ENCODE data around the gene ANKRD16.
"Not testable (repeated sequence)": the region's sequence is repeated elsewhere in the genome, so short reads cannot be mapped to it uniquely, and the experiment has no call there.

Gene ANKRD16

DNA sequence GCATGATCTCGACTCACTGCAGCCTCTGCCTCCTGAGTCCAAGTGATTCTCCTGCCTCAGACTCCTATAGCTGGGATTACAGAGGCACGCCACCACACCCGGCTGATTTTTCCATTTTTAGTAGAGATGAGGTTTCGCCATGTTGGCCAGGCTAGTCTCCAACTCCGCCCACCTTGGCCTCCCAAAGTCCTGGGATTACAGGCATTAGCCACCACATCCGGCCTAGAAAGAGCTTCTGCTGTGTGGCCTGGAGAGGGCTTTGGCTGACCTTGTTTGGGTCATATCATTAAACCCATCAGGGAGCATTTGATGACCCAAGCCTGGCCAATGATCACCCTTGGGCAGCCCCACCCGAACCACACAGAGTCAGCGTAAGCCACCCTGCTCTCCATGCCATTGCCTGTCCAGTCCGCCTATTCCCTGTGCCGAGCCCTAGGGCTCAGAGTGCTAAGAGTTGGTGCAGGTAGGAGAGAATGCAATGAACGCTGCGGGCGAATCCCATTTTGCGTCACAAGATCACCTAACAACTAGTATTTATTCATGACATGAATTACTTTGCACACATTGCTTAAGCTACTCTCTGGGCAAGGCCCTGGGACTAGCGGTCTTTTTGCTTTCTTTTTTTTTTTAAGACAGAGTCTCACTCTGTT is 54.1 kb downstream of the ANKRD16 start:
- no peak for DNase-seq (ENCODE audit: low read depth)

DNA sequence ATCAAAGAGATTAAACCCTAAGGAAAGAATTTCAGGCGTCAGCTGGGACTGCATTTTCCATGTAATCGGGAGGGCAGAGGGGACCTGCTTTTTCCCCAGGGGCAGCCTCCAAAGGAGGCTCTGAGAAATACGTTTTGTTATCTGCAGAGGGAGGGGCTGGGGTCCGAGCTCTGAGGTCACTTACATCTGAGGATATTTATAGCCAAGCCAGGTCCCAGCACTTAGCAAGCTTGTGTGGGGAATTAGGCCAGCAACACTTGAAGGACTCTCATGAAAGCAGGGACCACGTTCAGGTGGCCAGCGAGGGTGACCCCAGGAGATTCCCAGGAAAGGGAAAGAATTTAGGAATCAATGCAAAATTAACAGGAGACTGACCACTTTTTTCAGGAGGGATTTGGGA is 55.9 kb downstream of the ANKRD16 start:
- DNase-seq (ENCODE audit: low read depth): no peak

DNA sequence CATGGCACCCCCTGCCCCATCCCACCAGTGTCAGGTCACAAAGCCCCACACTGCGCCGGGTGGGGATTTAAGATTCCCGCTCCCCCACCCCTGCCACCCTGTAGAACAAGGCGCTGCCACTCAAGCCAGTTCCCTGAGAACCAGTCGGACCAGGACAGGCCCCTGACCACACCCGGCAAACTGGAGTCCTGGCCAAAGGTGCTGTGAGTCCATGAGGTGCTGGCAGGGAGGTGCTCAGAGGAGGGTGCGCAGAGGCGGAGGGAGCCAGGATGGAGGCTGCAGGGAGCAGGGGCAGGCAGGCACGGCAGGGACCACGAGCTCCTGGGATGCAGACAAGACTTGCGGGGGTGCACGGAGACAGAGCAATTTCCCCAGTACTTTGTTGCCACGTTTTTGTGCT is 56.7 kb downstream of the ANKRD16 start:
- no peak for DNase-seq (ENCODE audit: low read depth)

DNA sequence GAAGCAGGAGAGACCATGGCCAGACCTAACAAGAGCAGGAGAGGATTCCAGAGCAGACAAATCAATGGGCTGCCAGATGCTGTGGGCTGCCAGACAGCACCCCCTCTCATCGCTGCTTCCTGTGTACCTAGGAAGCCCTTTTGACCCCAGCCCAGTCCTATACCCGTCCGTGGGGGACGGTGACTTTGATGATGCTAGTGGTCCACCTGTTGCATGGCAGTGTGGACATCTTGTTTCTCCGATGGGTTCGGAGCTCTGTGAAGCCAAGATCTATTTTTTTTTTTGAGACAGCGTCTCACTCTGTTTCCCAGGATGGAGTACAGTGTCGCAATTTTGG is 58.3 kb downstream of the ANKRD16 start:
- no peak for DNase-seq (ENCODE audit: low read depth)

DNA sequence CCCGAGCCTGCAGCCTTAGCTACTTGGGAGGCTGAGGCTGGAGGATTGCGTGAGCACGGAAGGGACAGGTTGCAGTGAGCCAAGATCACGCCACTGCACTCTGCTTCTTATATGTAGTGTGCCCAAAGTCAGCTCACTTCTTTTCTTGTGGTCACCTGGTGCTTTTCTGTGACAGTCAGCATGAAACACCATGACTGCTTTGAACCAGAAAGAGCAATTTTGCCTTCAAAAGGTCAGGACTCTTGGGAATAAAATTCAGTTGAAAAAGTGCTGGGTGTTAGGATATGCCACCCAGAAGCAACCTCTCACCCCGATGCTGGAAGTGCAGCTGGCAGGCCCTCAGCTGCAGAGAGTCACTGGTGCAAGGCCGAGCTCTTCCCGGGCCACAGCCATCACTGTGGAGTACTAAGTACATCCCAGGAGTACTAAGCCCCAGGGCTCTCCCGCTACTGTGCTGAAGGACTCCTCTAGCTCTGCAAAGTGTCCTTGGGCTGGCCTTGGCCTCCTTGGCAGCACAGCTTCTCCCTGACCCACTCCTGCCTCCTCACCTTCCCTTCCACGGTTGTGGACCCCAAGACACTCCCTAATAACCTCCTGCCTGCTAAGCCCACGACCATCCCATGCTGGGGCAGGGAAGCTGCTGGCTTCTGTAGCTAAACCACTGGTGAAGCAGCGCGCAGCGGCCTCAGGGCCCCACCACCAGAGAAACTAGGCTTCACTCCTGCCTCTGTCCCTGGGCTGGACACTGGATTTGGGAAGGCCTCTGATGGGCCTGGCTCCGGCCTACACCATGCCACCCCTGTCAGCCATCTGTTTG is 58.9 kb downstream of the ANKRD16 start:
- DNase-seq (ENCODE audit: low read depth): no peak

DNA sequence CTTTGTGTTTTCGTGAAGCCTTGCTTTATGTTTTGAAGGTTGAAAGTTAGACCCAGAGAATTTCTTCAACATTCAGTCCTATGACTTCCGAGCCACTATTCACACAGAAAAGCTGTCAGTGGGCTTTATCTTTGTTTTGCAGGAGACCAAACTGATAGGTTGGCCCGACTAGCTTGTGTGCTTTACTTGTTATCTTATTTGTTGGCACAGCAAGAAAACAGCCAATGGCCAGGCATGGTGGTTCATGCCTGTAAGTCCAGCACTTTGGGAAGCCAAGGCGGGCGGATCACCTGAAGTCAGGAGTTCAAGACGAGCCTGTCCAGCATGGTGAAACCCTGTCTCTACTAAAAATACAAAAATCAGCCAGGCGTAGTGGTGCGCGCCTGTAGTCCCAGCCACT is 60.4 kb downstream of the ANKRD16 start:
- DNase-seq (ENCODE audit: low read depth): no peak

DNA sequence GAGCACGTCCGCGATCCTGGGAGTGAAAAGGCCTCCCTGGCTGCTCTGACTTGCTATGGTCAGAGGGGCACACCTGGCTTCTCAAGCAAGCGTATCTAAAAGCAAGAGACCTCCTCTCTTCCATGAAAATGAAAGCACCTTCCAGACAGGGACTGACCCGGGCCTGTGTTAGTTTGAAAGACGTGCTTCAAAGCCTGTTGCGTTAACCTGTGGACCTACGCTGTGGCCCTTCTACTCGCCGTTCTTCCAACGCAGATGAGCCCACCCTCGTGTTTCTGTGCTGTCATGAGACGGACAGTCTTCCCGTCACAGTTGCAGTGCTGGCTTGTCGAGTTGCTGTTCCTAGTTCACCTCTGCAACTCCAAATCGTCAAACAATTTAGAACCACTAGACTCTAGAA is 61.0 kb downstream of the ANKRD16 start:
- no peak for DNase-seq (ENCODE audit: low read depth)

DNA sequence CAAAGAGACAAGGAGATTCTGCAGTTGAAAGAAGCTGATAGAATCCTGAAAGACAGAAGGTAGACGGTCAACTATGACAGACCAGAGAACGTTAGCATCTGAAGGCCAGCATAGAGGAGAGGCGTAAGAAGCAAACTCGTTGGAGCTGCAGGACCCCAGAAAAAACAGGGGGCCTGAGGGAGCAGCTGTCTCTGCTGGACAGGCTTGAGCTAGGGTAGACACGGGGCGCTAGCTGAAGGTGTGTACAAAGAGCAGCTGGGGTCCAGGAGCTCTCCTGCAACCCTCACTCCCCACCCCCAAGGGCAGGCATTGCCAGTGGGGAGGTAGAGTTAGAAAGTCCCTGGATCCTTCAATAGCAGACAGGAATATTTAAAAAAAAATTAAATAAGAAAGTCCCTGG is 61.9 kb downstream of the ANKRD16 start:
- no peak for DNase-seq (ENCODE audit: low read depth)

DNA sequence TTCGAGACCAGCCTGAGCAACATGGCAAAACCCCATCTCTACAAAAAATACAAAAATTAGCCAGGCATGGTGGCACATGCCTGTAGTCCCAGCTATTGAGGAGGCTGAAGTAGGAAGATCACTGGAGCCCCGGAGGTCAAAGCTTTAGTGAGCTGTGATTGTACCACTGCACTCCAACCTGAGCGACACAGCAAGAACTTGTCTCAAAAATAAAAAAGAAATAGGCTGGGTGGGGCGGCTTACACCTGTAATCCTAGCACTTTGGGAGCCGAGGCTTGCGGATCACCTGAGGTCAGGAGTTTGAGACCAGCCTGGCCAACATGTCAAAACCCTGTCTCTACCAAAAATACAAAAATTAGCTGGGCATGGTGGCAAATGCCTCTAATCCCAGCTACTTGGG is 63.2 kb downstream of the ANKRD16 start:
- not testable (repeated sequence) for DNase-seq (ENCODE audit: low read depth)

DNA sequence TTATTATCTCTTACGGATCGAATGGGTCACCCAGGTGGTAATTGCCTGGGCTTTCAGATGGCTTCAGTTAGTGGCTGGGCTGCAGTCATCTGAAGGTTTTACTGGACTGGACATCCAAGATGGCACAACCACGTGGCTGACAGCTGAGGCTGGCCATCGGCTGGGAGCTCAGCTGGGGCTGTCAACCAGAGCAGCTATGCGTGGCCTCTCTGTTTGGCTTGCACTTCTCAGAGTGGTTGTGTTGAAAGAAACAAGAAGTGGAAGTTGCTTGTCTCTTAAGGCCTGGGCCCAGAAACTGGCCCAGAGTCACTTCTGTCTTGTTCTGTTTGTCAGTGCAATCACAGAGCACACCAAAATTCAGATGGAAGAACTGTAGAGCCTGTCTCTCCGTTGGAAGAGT is 70.8 kb downstream of the ANKRD16 start:
- DNase-seq (ENCODE audit: low read depth): no peak

DNA sequence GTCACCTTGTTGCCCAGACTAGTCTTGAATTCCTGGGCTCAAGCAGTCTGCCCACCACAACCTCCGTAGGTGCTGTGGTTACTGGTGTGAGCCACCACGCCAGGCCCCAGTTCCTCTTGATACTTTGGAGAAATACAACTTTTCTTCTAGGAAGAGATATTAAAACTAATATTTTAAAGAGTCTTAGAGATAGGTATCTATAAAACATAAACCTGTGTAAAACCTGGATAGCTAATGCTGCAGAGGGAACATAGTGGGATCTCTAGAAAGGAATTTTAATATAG is 71.7 kb downstream of the ANKRD16 start:
- no peak for DNase-seq (ENCODE audit: low read depth)

DNA sequence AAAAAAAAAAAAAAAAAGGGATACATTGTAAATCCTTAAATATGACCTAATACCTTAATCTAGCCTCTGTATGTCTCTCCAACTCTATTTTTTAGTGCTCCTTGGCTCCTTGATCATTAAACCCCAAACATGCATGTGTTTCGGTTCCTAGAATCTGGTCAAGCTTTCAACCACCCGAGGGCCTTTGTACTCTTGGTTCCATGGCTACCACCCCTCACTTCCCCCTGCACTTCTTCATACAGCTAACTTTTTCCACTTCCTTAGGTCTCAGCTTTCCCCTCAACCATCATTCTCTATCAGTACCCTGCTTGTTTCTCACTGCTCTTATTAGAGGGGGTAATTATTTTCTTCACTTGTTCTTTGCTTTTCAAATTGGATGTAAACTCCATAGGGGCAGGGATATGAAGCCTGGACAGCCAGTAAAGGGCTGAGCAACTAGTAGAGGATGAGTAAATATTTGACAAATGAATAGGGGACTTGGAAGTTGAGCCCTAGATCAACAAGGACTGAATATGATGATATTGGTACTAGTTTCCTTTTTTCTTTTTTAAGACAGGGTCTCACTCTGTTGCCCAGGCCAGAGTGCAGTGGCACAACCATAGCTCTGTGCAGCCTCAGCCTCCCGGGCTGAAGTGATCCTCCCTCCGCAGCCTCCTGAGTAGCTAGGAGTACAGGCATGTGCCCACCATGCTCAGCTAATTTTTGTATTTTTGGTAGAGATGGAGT is 72.2 kb downstream of the ANKRD16 start:
- no peak for DNase-seq (ENCODE audit: low read depth)

DNA sequence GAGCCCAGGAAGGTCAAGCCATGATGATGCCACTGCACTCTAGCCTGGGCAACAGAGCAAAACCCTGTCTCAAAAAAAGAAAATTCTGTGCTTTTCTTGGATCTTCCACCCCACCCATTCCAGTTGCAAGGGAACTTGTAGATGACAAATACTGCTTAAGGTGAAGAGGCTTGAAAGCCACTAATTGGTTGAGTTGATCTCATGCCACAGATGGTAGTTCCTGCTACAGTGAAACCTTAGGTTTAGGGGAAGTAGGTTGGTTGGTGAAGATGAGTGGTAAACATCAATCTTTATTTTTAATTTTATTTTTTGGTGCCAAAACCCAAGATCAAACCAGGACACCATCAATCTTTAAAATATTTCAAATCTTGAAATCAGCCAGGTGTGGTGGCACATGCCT is 73.5 kb downstream of the ANKRD16 start:
- DNase-seq (ENCODE audit: low read depth): no peak

DNA sequence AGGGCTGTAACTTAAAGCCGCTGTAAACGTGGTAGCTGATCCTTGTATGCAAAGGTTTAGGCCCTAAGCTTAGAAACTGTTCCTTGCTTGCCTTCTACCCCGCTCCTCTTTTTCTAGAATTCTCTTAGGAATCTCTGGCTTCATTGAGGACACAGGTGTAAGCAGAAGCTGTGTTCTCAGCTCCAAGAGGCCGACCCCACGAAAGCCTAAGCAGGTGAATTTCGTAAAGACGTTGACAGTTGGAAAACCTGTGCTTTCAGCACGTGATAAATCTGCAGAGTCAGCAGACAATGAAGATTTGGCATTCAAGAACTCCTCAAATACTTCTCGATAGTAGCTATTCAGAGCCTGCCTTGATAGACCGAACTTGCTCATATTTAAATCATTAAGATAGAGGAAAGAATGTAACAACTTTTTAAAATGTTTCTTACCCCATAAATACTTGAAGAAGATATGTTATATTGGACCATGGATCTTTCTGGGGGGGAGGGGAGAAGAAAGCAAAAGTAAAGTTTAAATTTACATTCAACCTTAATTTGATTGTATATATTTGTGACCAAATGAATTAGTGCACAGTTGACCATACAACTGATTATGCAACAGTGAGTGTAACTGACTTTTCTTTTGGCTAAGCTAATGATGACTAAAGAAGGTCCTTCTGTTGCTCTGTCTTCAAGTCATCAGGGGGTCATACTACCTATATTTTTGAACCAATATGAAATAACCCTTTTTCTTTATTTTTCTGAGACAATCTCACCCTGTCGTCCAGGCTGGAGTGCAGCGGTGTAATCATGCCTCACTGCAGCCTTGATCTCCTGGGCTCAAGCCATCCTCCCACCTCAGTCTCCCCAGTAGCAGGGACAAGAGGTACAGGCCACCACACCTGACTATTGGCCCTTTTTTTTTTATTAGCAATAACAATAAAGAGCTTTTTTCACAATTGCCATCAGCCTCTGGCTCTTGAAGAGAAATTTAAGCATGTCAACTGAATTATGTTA is 75.3 kb downstream of the ANKRD16 start:
- no peak for DNase-seq (ENCODE audit: low read depth)

DNA sequence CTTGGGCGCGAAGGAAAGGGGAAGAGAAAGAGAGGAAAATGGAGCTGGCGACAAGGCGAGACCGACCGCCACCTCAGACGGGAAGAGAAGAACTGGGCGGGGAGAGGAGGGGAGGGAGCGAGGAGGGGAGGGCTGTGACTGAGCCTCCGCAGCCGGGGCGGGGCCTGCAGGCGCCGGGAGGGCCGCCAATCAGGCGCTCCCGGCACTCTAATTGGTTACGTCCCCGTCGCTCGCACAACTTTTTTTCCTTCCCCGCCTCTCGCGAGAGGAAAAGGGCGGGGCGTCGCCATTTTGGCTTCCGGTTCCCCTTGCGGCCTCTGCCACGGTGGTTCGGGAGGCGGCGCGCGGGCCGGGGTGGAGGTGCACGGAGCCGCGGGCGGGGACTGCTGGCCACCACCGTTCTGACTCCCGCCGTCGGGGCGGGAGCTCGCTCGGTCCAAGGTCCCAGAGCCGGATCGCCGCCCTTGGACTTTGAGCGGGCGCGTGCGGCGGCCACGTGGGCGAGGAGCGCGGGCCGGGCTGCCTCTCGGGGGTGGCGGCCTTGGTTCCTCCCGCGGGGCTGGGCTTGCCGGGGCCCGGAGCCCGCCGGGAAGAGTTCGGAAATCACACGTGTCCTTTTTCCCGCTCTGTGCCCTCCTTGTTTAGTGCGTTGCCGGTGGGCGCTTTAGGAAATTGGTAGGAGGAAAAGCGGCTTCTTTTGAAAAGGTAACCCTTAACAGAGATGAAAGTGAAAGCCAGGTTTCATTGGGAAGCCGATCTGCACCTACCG is 76.2 kb downstream of the ANKRD16 start, which contains the start of gene GDI2:
TSS of gene GDI2 (minus strand) at position 94 of the 769 bp plus-strand sequence. CDS start 176 bp downstream, outside the sequence.
- peak; percentile 94 for DNase-seq (ENCODE audit: low read depth)

DNA sequence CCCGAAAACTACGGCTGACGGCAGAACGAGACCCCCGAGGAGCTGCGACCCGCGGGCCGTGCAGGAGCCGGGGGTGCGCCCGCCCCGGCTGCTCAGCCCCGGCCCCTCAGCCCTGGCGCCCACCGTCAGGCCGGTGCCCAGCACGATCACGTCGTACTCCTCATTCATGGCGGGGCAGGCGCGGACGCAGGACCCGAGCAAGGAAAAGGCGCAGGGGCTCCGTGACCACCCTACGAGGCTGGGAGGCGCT is 76.7 kb downstream of the ANKRD16 start:
- no peak for DNase-seq (ENCODE audit: low read depth)

DNA sequence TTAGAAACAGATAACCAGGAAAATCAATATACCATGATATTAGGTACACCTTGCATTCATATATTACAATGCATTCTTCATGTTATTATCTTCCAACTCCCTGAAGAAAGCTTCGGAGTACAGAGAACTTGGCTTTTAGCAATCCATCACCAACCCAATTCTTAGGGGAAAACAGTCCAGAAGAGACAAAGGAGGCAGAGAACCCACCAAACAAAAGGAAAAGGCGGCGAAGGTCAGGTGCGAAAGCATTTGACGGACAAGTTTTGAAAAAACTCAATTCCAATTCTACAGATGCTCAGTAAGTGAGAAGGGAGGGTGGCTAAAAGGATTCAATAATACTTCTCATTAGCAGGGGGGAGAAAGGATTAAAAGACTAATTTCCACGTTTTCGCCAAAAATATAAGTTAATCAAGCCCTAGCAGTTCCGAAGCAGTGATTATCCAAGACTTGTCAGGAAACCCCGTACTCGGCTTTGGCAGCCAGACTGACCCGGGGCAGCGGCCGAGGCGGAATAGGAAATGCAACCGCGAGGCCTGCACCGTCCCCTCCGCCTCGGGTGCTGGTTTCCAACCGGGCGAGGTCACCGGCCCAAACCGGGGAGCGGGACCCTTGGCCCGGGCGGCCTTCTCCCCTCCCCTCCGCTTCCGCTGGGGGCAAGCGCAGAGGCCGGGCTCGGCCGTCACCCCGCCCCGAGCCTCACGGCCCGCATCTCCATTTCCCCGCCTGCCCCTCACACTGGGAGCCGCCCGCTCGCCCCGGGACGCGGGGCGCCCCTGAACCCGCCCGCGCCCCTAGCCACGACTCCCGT is 77.2 kb downstream of the ANKRD16 start:
- DNase-seq (ENCODE audit: low read depth): peak; percentile 20

Data from stimulated activated CD8-positive, alpha-beta memory T cell treated with anti-CD3 and anti-CD28 coated beads, Interleukin-4, amount 100 ng/mL, for 24 hours (primary cell).